ENCODE measurements around the gene DNASE2B.

GRCh38 chr1:84358695-84359094, 39.6 kb upstream of the DNASE2B start:
- no peak for TF ChIP-seq CTCF (IDR thresholded peaks at IDR 0.05)
- no peak for TF ChIP-seq POLR2A (IDR thresholded peaks at IDR 0.05)

Measured in ovary (tissue), 3 donors.